Fibroblast of lung (primary cell): ENCODE data around the gene PITX3. TPM values are rescaled to one million over a fixed set of nuclear protein-coding genes. Genes with fewer than 3 reads are reported as not detected.
A peak's percentile ranks its signal among the peaks of the same experiment; 100 is the strongest.

Experiments
- DNase-seq, 2 donors: peaks; one replicate each; pipeline versions ENCODE4 v3.0.0 to v3.0.0-alpha.2; 2010; ENCODE audit warnings: low read depth in 2 of 2
- H2AFZ ChIP-seq: 2 replicates; pipeline ENCODE4 v1.5.1; 2012; ENCODE audit warnings: low read length, control low read depth, inconsistent platforms
- H3K27ac ChIP-seq: 2 replicates; pipeline ENCODE4 v1.5.1; 2011; ENCODE audit warnings: low read length, control low read depth; ENCODE audit not compliant: insufficient read depth
- H3K27me3 ChIP-seq: 2 replicates; pipeline ENCODE4 v1.5.1; 2011; ENCODE audit warnings: mild to moderate bottlenecking, low read length; ENCODE audit not compliant: control insufficient read depth, insufficient read depth
- H3K36me3 ChIP-seq: 2 replicates; pipeline ENCODE4 v1.5.1; 2011; ENCODE audit warnings: low read length; ENCODE audit not compliant: control insufficient read depth, insufficient read depth
- H3K4me1 ChIP-seq: 2 replicates; pipeline ENCODE4 v1.5.1; 2011; ENCODE audit warnings: low read length; ENCODE audit not compliant: control insufficient read depth, insufficient read depth; ENCODE audit errors: extremely low read depth
- H3K4me2 ChIP-seq: 2 replicates; pipeline ENCODE4 v1.5.1; 2011; ENCODE audit warnings: low read length, control low read depth; ENCODE audit not compliant: insufficient read depth; ENCODE audit errors: extremely low read depth
- H3K4me3 ChIP-seq, 4 experiments: fragments of 200-600 bp in 1 of 4; sonication (generic) in 1 of 4; replicated peaks in 1 of 4; 2 replicates each; pipeline ENCODE4 v1.5.1; 2011 to 2016; ENCODE audit warnings: low read length in 4 of 4, low read depth in 3 of 4, mild to moderate bottlenecking in 3 of 4, control low read depth in 2 of 4, inconsistent platforms in 1 of 4, mixed read lengths in 1 of 4; ENCODE audit not compliant: insufficient read depth in 1 of 4; ENCODE audit errors: control extremely low read depth in 1 of 4
- H3K79me2 ChIP-seq: 2 replicates; pipeline ENCODE4 v1.5.1; 2012; ENCODE audit warnings: mild to moderate bottlenecking, low read length, inconsistent platforms; ENCODE audit not compliant: control insufficient read depth, insufficient read depth
- H3K9ac ChIP-seq: 2 replicates; pipeline ENCODE4 v1.5.1; 2011; ENCODE audit warnings: mild to moderate bottlenecking, low read length, control low read depth; ENCODE audit not compliant: insufficient read depth
- H3K9me3 ChIP-seq: 2 replicates; pipeline ENCODE4 v1.5.1; 2012; ENCODE audit warnings: low read depth, low read length; ENCODE audit not compliant: control insufficient read depth, insufficient read depth
- H4K20me1 ChIP-seq: 2 replicates; pipeline ENCODE4 v1.5.1; 2011; ENCODE audit warnings: low read length; ENCODE audit not compliant: control insufficient read depth, insufficient read depth; ENCODE audit errors: extremely low read depth
- CTCF ChIP-seq, 2 donors: IDR thresholded peaks in 1 of 2; conservative IDR thresholded peaks in 1 of 2; 1 replicate in 1 of 2; 2 replicates in 1 of 2; pipeline ENCODE4 v1.5.1; 2011 to 2012; ENCODE audit warnings: low read length in 2 of 2, control low read depth in 1 of 2, inconsistent platforms in 1 of 2, low read depth in 1 of 2, mild to moderate bottlenecking in 1 of 2
- EZH2 ChIP-seq: IDR thresholded peaks from 2 replicates; pipeline ENCODE4 v1.5.1; 2012; ENCODE audit warnings: low read length, control low read depth, mild to moderate bottlenecking; ENCODE audit errors: missing control alignments
- polyA plus RNA-seq, 2 donors: library from polyadenylated mRNA; depleted of rRNA in 1 of 2; stranded (reverse) in 1 of 2; unstranded in 1 of 2; fragments of >200 nt; gene quantifications; 2 replicates each; pipeline ENCODE4 v1.2.1, GENCODE V29; 2011 to 2012; ENCODE audit warnings: missing spikeins in 1 of 2
- total RNA-seq: library from RNA; depleted of rRNA; stranded (reverse); fragments of >200 nt; gene quantifications from 2 replicates; pipeline ENCODE4 v1.2.1, GENCODE V29; 2014

PITX3 gene
- total and polyA plus RNA-seq, 2 donors (not counting 1 experiment from before 2014, with no cell fraction given) = not detected

GRCh38 chr10:102198027-102198426 lies 43.3 kb downstream of the PITX3 start:
- Histone ChIP-seq H3K9ac (no peak overlapping the region), H3K27ac (no peak overlapping the region), H2AFZ (no peak overlapping the region), H3K36me3 (no peaks in the 10 kb centered on the region), H4K20me1 (no peaks in the 10 kb centered on the region), H3K9me3 (no peaks in the 10 kb centered on the region), H3K27me3 (no peaks in the 10 kb centered on the region), H3K4me2 (no peak overlapping the region), H3K4me3 (no peak overlapping the region), H3K79me2 (no peaks in the 10 kb centered on the region), H3K4me1 (no peaks in the 10 kb centered on the region)
- TF ChIP-seq CTCF (conservative IDR thresholded peaks at IDR 0.05 in 1 of 2, IDR thresholded peaks at IDR 0.05 in 1 of 2; ENCODE audit: low read depth in 1 of 2, low read length in 2 of 2) (no peak), EZH2 (no peak)
- DNase-seq = no peak

DNA sequence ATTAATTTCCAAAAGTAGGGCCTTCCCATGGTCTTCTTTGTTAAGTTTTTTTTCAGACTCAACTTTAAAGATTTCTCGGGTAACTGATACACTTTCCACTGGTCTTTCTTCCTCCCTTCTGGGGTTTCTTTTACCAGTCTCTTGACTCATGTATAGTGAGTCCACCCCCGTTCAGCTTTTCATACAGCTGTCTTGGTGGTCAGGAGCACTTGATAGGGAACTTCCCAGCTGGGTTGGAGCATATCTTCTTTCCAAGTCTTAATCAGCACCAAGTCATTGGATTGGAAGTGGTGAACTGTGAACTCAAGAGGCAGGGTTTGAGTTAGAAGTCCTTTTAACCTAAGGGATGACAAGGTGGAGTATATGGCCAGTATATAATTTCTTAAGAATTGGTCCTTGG lies 44.4 kb downstream of the PITX3 start:
- Histone ChIP-seq H3K36me3 (no peaks in the 10 kb centered on the region), H3K4me3 (no peak overlapping the region), H2AFZ (no peak overlapping the region), H4K20me1 (no peaks in the 10 kb centered on the region), H3K9me3 (no peaks in the 10 kb centered on the region), H3K4me1 (no peaks in the 10 kb centered on the region), H3K4me2 (no peak overlapping the region), H3K27ac (no peak overlapping the region), H3K79me2 (no peaks in the 10 kb centered on the region), H3K27me3 (no peaks in the 10 kb centered on the region), H3K9ac (no peak overlapping the region)
- no peak for TF ChIP-seq EZH2
- no peak for TF ChIP-seq CTCF (conservative IDR thresholded peaks at IDR 0.05 in 1 of 2, IDR thresholded peaks at IDR 0.05 in 1 of 2; ENCODE audit: low read depth in 1 of 2, low read length in 2 of 2)
- peak in 1 of 2 donors; percentile 23 for DNase-seq

- no peaks in the 10 kb centered on the region for H3K9me3 ChIP-seq
- no peaks in the 10 kb centered on the region for H3K79me2 ChIP-seq
- H3K27ac ChIP-seq = no peak overlapping the region
- no peaks in the 10 kb centered on the region for H3K4me1 ChIP-seq
- no peaks in the 10 kb centered on the region for H3K27me3 ChIP-seq
- DNase-seq = peak in 1 of 2 donors; percentile 19
- no peaks in the 10 kb centered on the region for H3K36me3 ChIP-seq
- no peak for TF ChIP-seq EZH2
- no peak for TF ChIP-seq CTCF (conservative IDR thresholded peaks at IDR 0.05 in 1 of 2, IDR thresholded peaks at IDR 0.05 in 1 of 2; ENCODE audit: low read depth in 1 of 2, low read length in 2 of 2)
- H4K20me1 ChIP-seq = no peaks in the 10 kb centered on the region
- no peak overlapping the region for H3K4me2 ChIP-seq
- H3K9ac ChIP-seq = no peak overlapping the region
- H3K4me3 ChIP-seq = no peak overlapping the region
- H2AFZ ChIP-seq = no peak overlapping the region
Measured at GRCh38 chr10:102195296-102195870, 45.9 kb downstream of the PITX3 start.
